ENCODE measurements around the gene SNX30.

Gene SNX30

DNA sequence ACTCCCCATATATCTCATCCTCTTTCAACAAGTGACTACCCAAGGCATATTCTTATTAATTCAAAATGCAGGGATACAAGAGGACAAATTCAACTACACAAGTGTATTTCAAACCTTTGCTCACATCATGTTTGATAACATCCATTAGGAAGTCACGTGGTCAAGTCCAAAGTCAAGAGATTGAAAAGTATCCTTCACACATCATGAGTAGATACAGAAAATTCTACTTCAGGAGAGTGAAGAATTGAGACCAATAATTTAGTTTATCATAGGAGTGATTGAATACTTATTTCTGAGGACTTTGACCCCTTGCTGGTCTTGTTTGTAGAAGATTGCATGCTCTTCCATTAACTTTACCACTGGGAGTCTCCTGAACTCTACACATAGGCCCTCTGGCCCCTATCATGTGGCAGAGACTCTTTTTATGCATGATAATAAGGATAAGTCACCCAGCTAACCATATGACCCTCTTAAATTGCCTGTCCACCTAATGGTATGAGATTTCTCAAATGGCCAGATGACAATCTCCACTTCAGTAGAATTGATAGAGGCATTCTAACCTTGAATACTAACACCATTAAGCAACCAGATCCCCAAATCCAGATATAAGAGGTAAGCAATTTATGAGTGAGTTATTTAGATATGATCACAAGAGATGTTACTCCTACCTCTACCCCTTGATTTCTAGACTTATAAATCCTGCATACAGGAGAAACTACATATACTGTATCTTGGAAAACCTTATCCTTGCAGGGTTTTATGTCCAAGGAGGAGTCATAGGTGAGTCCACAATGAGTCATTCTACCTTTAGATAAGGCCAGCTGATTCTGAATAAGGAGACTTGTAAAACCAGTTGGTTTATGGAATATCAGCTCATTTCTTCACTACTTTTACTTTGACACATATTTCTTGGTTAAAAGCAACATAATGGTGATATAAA lies 166.8 kb downstream of the SNX30 start:
- Mint-ChIP-seq H3K36me3 (no peaks in the 10 kb centered on the region), H3K9me3 (no peaks in the 10 kb centered on the region), H3K27ac (no peak overlapping the region), H3K27me3 (no peaks in the 10 kb centered on the region), H3K4me1 (no peaks in the 10 kb centered on the region), H3K4me3 (no peak overlapping the region)
- no peak for DNase-seq
- CTCF ChIA-PET, result no interaction called here

DNA sequence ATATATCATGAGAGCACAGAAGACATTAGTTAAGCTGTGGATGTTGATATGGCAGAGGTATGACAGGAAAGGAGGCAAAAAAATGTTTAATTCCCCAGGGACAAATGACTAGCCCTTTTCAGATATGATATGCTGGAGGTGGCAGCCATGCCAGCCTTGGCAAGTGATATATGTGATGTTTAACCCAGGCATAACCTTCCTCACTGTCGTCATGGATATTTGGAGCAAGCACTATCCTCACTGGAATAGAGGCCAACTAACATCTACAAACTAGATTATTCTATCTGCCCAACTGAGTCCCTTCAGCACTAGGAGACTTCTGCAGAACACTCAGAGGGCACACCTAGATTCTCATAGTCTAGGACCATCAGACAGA lies 167.4 kb downstream of the SNX30 start:
- Mint-ChIP-seq H3K4me1 (no peaks in the 10 kb centered on the region), H3K4me3 (no peak overlapping the region), H3K9me3 (no peaks in the 10 kb centered on the region), H3K27ac (no peak overlapping the region), H3K27me3 (peaks cover under 1% of the 10 kb centered on the region), H3K36me3 (no peaks in the 10 kb centered on the region)
- CTCF ChIA-PET, result no interaction called here
- no peak for DNase-seq

DNA sequence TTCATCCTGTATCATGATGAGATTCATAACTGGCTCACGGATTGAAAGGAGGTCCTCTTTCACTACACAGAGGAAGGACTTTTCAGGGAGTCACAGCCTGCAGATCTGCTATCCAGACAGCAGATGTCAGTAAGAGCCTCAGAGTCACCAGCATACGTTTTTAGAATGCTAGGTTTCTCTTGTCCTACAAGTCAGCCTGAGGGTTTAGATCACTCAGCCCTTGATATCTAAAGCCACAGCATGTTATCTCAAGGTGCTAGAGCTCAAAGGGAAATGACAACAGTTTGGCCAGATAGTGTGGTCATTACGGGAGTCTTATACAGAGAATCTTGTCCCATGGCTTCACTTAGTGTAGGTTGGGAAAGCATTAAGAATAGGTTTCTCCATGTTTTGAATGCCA lies 171.0 kb downstream of the SNX30 start:
- no peaks in the 10 kb centered on the region for H3K4me1 Mint-ChIP-seq
- CTCF ChIA-PET, result interaction anchor here (0.6 kb wide), 1 partner anchor 1096 kb away, joined by 3 read pairs; no protein-coding TSS in a partner anchor
- H3K36me3 Mint-ChIP-seq, result no peaks in the 10 kb centered on the region
- H3K4me3 Mint-ChIP-seq, result no peak overlapping the region
- H3K27ac Mint-ChIP-seq, result no peak overlapping the region
- H3K27me3 Mint-ChIP-seq, result peaks cover 13% of the 10 kb centered on the region
- H3K9me3 Mint-ChIP-seq, result no peaks in the 10 kb centered on the region
- no peak for DNase-seq
